ENCODE measurements around the gene TGFB1I1.
"Not testable (repeated sequence)": the region's sequence is repeated elsewhere in the genome, so short reads cannot be mapped to it uniquely, and the experiment has no call there.

The TGFB1I1 gene

GRCh38 chr16:31489616-31490584, 17.9 kb downstream of the TGFB1I1 start:
- no peak for DNase-seq

- DNase-seq: no peak
These were observed 19.9 kb downstream of the TGFB1I1 start for GRCh38 chr16:31491778-31492418.

GRCh38 chr16:31493506-31494125, 21.7 kb downstream of the TGFB1I1 start:
- no peak for DNase-seq

- DNase-seq: no peak
These were observed 24.7 kb downstream of the TGFB1I1 start for GRCh38 chr16:31496670-31497069.

- no peak for DNase-seq
These were observed 26.5 kb downstream of the TGFB1I1 start for GRCh38 chr16:31498493-31498892.

- no peak for DNase-seq
These were observed 28.0 kb downstream of the TGFB1I1 start for GRCh38 chr16:31499928-31500327.

- DNase-seq: no peak
These were observed 29.4 kb downstream of the TGFB1I1 start for GRCh38 chr16:31501226-31501965.

- no peak for DNase-seq
These were observed 30.0 kb downstream of the TGFB1I1 start for GRCh38 chr16:31501966-31502348.

GRCh38 chr16:31502981-31503380, 31.0 kb downstream of the TGFB1I1 start:
- DNase-seq: no peak

- DNase-seq: not testable (repeated sequence)
These were observed 31.6 kb downstream of the TGFB1I1 start for GRCh38 chr16:31503555-31503954.

- DNase-seq: no peak
These were observed 32.2 kb downstream of the TGFB1I1 start for GRCh38 chr16:31504159-31504558.

GRCh38 chr16:31505483-31505882, 33.5 kb downstream of the TGFB1I1 start:
- DNase-seq: no peak

GRCh38 chr16:31507617-31507928, 35.6 kb downstream of the TGFB1I1 start:
- DNase-seq: peak; percentile 75

GRCh38 chr16:31507929-31508705, 36.2 kb downstream of the TGFB1I1 start, which contains the start of gene RUSF1:
TSS of gene RUSF1 (minus strand) at chr16:31508391. CDS start at chr16:31508373, 18 bp downstream.
- peak; percentile 94 for DNase-seq

- DNase-seq: peak; percentile 32
These were observed 36.8 kb downstream of the TGFB1I1 start for GRCh38 chr16:31508706-31509195.

- DNase-seq: no peak
These were observed 41.2 kb downstream of the TGFB1I1 start for GRCh38 chr16:31513126-31513525.

GRCh38 chr16:31513884-31514283, 41.9 kb downstream of the TGFB1I1 start:
- no peak for DNase-seq

GRCh38 chr16:31517800-31518402, 45.9 kb downstream of the TGFB1I1 start:
- no peak for DNase-seq

- peak; percentile 63 for DNase-seq
These were observed 47.9 kb downstream of the TGFB1I1 start for GRCh38 chr16:31519759-31520431.

GRCh38 chr16:31521368-31521767, 49.4 kb downstream of the TGFB1I1 start:
- no peak for DNase-seq

GRCh38 chr16:31522071-31522470, 50.1 kb downstream of the TGFB1I1 start:
- no peak for DNase-seq

Measured in NCI-H146 (cell line).